ENCODE results near the gene KCNB1. TPM values are rescaled to one million over a fixed set of nuclear protein-coding genes. Genes with fewer than 3 reads are reported as not detected.

Gene KCNB1
- total RNA-seq: 4.9 TPM

DNA sequence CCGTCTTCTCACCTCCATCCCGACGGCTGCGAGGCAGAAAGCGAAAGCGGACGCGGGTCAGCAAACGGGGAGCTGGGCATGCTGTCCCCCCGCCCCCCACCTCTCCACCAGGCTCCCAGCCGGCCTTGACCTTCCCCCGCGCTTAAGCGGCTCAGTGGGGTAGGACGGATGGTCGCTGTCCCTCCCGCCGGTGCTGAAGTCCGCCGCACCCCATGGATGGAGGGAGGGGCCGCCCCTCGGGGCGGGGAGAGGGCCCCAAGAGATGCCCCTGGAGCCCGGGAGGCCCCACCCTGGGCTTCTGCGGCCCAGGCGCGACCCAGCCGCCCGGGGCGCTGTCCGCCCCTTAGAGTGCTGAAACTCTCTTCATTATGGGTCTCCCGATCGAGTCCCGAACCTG is at the start of gene KCNB1:
KCNB1 (minus strand) TSS at position 48 of the 397 bp plus-strand sequence. CDS start 188 bp downstream, outside the sequence.
- peak; percentile 74 for DNase-seq (ENCODE audit: low spot score)
- ATAC-seq: peak; percentile 74
- intact Hi-C loops (cut with DNase I): loop anchor here (10.0 kb wide), 2 partner anchors 118 to 148 kb away; no protein-coding TSS in a partner anchor

DNA sequence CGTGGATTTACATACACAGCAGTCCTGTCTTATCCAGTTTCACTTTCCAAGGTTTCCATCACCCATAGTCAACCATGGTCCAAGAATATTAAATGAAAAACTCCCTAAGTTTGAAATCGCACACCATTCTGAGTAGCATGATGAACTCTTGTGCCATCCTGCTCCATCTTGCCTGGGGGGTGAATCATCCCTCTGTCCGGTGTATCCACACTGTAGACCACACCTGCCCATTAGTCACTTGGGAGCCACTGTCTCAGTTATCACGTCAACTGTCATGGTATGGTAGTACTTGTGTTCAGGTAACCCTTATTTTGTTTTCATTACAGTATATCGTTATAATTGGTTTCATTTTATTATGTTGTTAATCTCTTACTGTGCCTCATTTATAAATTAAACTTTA is 47.0 kb upstream of the KCNB1 start:
- no peak for DNase-seq (ENCODE audit: low spot score)
- intact Hi-C loops (cut with DNase I): no loop called here
- ATAC-seq: no peak

DNA sequence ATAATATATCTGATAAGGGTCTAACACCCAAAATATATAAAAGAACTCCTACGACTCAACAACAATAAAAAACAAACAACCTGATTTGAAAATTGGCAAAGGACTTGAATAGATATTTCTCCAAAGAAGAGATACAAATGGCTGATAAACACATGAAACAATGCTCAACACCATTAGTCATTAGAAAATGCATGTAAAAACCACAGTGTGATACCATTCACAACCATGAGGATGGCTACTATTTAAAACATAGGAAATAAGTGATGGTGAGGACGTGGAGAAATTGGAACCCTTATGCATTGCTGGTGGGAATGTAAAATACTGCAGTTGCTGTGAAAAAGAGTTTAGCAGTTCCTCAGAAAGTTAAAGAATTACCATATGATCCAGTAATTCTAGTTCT is 44.1 kb upstream of the KCNB1 start:
- ATAC-seq (no peak), DNase-seq (ENCODE audit: low spot score) (no peak)

DNA sequence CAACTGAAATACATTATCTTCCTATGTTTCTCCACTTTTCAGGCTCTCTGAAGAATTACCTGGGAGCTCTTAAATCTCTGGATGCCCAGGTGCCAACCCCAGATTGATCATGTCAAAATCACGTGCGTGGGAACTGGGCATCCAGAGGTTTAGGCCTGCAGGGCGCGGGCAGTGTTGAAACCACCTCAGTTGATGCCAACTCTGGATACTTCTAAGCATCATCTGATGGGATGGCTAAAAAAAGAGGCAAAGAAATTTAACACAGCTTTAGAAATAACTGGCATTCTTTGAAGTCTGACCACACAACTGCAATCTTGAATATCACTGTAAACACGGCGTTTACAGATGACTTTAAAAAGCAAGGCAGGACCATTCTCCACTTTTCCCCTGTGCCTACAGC is 43.6 kb upstream of the KCNB1 start:
- DNase-seq (ENCODE audit: low spot score) (no peak), ATAC-seq (no peak)
- intact Hi-C loops (cut with DNase I): no loop called here

More for the DNA sequence above, 44.1 kb upstream of the KCNB1 start:
- intact Hi-C loops (cut with DNase I): no loop called here

DNA sequence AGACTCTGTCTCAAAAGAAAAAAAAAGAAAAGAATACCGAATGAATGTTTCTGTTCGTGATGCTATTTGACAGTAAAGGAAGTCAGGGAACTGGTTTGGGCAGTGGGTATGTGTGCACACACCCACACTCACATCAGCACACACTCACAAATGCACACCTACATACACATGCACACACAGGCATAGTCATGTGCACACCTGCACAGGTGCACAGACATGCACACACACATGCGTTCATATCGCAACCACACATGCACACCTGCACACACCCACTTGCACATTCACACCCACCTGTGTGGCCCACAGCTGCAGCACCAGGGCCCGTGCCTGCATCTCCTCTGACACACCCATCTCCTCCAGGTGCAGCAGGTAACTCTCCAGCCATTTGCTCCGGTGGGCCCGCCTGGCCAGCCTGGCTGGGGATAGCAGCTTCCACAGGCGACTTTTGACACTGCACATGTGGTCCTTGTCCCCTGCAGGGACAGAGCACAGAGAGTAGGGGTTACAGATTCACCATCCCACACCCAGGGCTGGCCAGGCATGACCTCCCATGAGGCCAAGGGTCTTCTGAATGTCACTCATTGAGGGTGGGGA is 41.4 kb upstream of the KCNB1 start:
- ATAC-seq: no peak
- DNase-seq (ENCODE audit: low spot score): no peak

DNA sequence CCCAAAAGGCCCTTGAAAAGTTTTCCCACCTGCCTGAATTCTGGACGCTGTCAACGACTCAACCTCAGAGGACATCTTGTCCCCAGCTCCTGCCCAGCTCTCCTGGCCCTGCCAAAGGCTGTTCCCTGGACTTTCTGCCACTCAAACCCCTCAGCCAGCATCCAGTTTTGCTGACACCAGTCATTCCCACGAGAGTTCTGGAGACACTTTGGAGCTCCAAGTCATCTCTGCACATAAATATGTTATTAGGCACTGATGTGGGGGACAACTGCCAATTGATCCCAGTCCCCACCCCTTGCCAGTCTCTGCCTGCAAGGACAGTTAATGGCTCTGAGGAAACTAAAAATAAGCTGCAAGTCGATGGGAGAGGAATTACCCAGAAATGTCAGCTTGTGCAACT is 38.9 kb upstream of the KCNB1 start:
- intact Hi-C loops (cut with DNase I): no loop called here
- ATAC-seq: no peak
- no peak for DNase-seq (ENCODE audit: low spot score)

More for the DNA sequence above, 41.4 kb upstream of the KCNB1 start:
- intact Hi-C loops (cut with DNase I): no loop called here

DNA sequence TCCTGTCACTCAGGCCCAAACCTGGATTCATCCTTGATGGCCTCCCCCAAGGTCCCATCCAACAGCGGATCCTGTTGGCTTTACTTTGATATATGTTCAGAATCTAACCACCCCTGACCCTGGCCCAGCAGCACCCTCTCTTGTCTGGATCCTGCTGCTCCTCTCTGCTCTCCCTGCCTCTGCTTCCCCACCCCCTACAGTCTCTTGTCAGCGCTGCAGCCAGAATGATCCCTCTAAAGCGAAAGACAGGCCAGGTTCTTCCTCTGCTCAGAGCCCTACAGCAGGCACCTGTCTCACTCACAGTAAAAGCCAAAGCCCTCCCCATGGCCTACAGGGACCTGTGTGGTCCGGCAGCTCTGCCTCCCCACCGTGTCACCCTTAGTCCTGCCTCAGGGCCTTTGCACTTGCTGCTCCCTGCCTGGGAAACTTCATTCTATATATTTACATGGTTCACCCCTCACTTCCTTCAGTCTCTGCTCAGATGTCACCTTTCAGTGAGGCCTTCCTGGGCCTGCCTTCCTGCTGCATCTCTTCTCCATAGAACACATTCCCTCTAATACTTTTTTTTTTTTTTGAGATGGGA is 37.4 kb upstream of the KCNB1 start:
- DNase-seq (ENCODE audit: low spot score) (no peak), ATAC-seq (no peak)
- intact Hi-C loops (cut with DNase I): no loop called here

DNA sequence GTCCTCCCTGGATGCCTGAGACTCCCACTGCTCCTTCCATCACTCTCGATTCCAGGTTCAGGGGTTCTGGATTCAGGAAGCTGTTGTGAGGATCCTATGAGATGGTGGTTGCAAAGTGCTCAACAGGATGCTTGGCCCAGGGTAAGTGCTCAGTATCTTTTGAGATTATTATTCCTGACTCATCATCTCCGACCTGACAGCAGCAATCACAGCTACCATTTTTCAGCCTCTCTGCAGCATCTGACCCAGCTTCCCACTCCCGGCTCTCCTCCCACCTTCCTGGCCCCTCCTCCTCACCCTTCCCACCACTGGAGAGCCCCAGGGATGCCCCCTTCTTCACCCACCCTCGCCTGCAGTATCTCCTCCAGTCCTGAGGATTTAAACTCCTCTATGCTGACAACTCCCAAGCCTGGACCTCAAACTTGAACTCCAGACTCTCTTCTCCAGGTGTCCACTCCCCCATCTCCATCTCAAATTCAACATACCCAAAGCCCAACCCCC is 36.8 kb upstream of the KCNB1 start:
- intact Hi-C loops (cut with DNase I): no loop called here
- DNase-seq (ENCODE audit: low spot score) (no peak), ATAC-seq (no peak)

DNA sequence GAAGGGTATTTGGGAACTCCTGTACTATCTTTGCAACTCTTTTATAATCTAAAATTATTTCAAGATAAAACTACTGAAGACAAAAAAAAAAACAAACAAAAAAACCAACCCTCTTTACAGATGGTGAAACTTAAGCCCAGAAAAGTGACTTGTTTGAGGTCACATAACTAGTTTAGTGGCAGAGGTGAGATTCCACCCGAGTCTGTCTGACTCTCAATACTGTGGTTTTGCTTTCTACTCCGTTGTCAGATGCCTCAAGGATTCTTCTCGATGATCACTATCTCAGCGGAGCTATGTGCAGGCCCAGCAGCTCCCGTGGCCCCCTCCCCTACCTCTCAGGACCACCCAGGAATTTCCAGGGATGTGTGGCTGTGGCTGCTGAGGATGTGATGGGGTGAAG is 36.1 kb upstream of the KCNB1 start:
- ATAC-seq: no peak
- intact Hi-C loops (cut with DNase I): no loop called here
- DNase-seq (ENCODE audit: low spot score): no peak

DNA sequence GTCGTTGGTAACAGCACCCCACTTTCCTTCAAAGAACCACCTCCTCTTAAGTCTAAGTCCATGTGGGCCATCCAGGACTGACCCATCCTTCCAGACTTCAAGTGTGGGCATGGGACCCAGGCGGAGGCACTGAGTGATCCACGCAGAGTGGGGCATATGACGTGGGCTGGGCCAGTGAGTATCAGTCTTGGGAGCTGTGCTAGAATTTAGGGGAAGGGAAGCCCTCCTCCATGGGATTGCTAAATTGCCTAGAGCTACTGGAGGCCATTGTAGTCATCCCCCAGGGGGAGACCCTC is 35.3 kb upstream of the KCNB1 start:
- ATAC-seq: no peak
- DNase-seq (ENCODE audit: low spot score): no peak
- intact Hi-C loops (cut with DNase I): no loop called here

DNA sequence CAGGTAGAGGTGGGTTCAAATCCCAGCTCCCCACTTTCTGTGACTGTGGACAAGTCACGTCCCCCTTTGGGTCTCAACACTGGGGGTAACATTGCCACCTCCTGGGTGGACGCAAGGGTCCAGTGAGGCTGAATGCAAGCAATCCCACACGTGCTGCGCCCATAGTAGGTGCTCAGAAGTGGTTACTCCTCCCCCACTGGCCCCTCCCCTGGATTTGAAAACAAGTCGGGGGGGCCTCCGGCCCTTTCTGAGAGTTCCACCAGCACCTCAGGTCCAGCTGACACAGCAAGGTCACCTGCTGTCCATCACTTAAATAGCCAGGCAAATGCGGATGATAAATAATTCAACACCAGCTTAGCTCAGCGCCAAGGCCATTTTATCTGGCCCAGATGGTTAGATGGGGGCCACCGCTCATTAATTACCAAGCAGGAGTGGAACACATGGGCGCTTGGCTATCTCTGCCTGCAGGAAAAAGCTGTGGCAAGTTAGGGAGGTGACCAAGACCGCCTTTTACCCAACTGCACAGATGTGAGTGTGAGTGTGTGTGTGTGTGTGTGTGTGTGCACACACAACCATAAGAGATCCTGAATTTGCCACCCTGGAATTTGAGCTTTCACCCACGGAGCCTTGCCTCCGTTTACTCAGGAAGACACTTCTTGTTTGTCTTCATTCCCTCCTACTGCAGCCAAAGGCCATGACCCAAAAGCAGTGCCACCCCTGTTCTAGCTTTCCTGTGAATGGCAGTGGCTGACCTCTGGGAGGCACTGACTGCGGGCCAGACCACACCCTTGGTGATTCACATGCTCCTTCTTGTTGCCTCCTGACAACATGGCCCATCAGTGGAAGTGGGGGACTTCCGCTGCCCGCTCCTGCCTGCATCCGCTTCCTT is 34.7 kb upstream of the KCNB1 start:
- intact Hi-C loops (cut with DNase I): no loop called here
- DNase-seq (ENCODE audit: low spot score) (no peak), ATAC-seq (no peak)

DNA sequence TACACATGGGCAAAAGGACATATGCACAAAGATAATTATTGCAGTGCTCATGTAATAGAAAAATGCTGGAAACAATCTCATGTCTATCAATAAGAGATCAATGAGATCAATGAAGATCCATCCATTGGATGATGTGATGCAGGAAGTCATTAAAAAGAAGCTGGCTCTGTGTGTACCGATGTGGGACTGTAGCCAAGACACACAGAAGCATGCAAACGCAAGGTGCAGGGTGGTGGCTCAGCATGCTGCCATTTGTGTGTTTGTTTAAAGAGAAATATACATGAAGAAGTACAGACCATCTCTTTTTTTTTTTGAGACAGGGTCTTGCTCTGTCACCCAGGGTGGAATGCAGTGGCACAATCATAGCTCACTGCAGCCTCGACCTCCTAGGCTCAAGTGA is 33.1 kb upstream of the KCNB1 start:
- intact Hi-C loops (cut with DNase I): no loop called here
- ATAC-seq (no peak), DNase-seq (ENCODE audit: low spot score) (no peak)

DNA sequence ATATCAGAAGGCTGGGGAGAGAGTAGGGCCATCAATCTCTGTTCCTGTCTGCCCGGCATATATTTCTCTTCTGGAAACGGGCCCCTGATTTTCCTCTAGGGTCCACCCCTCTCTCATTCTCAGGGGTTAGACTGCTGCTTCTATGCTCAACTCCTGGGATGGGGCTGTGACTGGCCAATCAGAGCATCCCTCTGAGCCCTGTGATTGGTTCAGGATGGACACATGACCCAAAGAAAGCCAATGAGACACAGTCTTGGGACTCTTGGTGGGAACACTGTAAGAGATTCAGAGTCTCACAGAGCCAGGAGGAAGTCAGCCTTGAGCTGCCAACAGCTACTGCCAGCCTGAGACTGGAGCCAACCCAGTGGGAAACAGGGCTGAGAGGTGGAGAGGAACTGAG is 31.0 kb upstream of the KCNB1 start:
- ATAC-seq (no peak), DNase-seq (ENCODE audit: low spot score) (no peak)
- intact Hi-C loops (cut with DNase I): no loop called here

DNA sequence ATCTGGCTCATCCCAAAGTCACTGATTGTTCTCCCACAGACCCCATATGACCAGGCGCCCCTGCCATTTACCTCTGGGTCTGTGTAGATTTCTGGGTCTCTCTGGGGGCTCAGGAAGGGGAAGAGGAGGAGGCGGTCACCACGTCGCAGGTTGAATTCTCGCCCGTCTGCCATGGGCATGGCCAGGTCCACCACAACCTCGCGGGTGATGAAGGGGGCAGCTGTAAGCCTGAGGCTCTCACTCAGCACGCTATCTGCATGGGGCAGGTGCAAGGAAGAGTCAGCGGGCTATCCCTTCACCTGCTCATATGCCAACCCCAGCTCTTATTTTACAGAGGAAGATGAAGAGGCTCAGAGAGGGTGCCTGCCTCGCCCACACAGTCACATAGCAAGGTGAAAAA is 30.5 kb upstream of the KCNB1 start:
- DNase-seq (ENCODE audit: low spot score) (no peak), ATAC-seq (no peak)
- intact Hi-C loops (cut with DNase I): no loop called here

DNA sequence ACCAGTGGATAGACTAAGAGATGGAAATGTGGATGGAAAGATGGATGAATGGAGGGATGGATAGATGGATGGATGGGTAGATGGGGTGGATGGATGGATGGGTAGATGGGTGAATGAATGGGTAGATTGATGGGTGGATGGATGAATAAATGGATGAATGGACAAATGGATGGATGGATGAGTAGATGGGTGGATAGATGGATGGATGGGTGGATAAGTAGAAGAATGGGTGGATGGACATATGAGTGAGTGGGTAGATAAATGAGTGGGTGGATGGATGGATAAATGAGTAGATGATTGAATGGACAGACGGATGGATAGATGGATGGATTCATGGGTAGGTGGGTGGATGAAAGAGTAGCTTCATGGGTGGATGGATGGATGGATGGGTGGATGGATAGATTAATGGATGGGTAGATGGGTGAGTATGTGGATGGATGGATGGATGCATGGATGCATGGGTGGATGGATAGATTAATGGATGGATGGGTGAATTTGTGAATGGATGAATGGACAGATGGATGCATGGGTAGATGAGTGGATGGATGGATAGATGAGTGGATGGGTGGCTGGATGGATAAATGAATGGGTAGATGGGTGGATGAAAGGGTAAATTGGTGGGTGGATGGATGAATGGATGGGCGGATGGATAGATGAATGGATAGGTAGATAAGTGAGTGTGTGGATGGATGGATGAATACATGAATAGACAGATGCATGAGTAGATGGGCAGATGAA is 29.5 kb upstream of the KCNB1 start:
- ATAC-seq: no peak
- DNase-seq (ENCODE audit: low spot score): no peak
- intact Hi-C loops (cut with DNase I): no loop called here

DNA sequence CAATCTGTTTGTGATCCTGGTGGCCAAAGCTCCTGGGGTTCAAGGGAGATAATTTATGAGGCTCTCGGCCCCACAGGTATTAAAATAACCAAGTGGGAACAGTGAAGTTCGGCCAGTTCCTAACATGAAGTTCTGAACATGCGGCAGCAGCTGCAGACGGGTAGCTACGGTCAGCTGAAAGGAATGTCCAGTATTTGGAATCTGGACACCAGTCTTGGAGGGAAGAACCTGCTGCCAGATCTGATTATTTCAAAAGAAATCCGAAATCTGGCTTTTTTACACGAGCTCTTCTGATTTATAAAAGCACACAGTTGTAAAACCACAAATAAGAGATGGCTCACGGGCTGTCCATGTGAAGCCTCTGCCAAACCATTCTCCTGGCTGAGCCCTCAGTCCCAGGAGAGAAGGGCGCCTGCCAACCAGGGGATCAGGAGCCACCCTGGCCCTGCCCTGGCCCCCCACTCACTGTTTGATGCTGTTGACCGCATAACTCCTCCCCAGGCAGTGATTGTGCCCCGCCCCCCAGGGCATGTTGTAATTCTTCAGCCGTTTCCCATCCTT is 28.2 kb upstream of the KCNB1 start:
- intact Hi-C loops (cut with DNase I): no loop called here
- DNase-seq (ENCODE audit: low spot score) (peak; percentile 81), ATAC-seq (peak; percentile 90)

DNA sequence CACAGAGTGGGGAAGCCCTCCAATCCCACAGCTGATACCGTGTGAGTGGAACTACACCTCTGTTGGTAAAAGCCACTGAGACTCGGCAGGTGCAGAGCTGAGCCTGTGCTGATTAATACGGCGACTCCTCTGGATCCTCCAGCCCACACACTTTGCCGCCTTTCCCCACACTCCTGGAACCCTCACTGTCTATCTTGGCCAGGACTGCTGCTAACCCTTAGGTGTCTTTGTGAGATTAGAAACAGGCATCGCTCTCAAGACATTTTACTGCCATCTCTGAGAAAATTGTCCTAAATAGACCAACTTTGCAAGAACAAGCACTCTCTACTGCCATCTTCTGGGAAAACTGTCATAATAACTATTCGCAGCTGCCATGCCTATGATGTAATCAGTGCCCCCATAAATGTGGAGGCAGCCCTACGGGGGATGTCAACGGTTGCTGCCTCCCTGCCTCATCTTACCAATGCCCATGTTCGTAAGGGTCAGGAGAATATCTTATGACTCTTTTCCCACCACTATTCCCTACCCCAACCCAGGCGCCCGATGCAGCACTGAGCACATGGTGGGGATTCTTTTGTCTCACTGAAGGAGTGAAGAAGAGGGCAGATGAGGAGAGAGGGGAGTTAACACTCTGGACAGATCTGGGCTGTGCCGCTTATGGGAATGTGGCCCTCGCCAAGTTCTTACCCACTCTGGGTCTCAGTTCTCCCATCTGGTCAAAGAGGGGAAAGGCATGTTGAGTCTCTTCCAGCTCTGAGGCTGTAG is 26.1 kb upstream of the KCNB1 start:
- peak; percentile 47 for ATAC-seq
- intact Hi-C loops (cut with DNase I): no loop called here
- DNase-seq (ENCODE audit: low spot score): no peak

DNA sequence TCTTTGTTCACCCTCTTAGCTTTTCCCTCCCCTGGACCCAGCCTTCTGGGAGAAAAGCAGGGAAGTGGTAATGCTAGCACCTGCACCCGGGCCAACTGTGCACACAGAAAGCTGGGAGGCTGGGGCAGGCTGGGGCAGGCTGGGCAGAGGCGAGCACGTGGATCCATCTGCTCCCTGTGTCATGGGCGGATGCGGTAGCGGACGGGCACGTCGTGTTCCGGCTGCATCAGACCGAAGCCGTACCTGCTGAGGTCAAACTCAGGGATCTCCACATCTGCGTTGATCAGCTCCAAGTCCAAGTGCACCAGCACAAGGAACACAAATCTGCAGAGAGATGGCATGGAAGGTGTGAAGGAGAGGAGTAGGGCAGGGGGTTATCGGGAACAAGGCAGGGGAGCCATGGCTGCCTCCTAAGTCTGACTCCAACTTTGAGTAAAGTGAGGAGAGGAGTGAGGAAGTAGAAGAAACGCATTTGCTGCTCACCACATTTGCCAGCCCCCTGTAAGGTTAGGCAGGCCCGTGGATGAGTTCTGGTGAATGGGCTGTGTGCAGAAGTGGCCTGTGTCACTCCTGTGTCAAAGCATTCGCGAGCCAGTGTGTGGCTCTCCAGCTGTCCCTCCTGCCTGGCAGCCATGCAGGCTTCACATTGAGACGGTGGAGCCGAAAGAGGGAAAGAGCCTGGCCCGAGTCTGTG is 25.4 kb upstream of the KCNB1 start:
- intact Hi-C loops (cut with DNase I): no loop called here
- DNase-seq (ENCODE audit: low spot score): no peak
- no peak for ATAC-seq

Measured in sciatic nerve (tissue), 2 donors.